Activated naive CD8-positive, alpha-beta T cell (primary cell): Measurements from ENCODE around the gene BDKRB2.
"Not testable (repeated sequence)": the region's sequence is repeated elsewhere in the genome, so short reads cannot be mapped to it uniquely, and the experiment has no call there.

Experiments
- H3K27ac Mint-ChIP-seq: one replicate; pipeline ENCODE4 v1.8.0; 2021; ENCODE audit warnings: mixed read lengths
- H3K27me3 Mint-ChIP-seq: one replicate; pipeline ENCODE4 v1.8.0; 2021; ENCODE audit warnings: mixed read lengths
- H3K36me3 Mint-ChIP-seq: one replicate; pipeline ENCODE4 v1.8.0; 2021; ENCODE audit warnings: mixed read lengths
- H3K4me1 Mint-ChIP-seq: one replicate; pipeline ENCODE4 v1.8.0; 2021; ENCODE audit warnings: low read depth, mixed read lengths
- H3K4me3 Mint-ChIP-seq: one replicate; pipeline ENCODE4 v1.8.0; 2021; ENCODE audit warnings: mild to moderate bottlenecking, mixed read lengths
- H3K9me3 Mint-ChIP-seq: one replicate; pipeline ENCODE4 v1.8.0; 2021; ENCODE audit warnings: low read depth, mixed read lengths

BDKRB2 gene

GRCh38 chr14:96239711-96240141 is 35.1 kb downstream of the BDKRB2 start:
- Mint-ChIP-seq H3K36me3 (no peaks in the 10 kb centered on the region), H3K27ac (no peak overlapping the region), H3K27me3 (no peaks in the 10 kb centered on the region), H3K4me1 (no peaks in the 10 kb centered on the region), H3K4me3 (no peak overlapping the region), H3K9me3 (no peaks in the 10 kb centered on the region)

- no peak overlapping the region for H3K4me3 Mint-ChIP-seq
Measured at GRCh38 chr14:96240641-96241040, 36.0 kb downstream of the BDKRB2 start.

GRCh38 chr14:96242126-96242525 is 37.5 kb downstream of the BDKRB2 start:
- no peaks in the 10 kb centered on the region for H3K4me1 Mint-ChIP-seq
- no peaks in the 10 kb centered on the region for H3K9me3 Mint-ChIP-seq
- H3K27ac Mint-ChIP-seq, result no peak overlapping the region
- no peak overlapping the region for H3K4me3 Mint-ChIP-seq
- peaks cover 8% of the 10 kb centered on the region for H3K27me3 Mint-ChIP-seq
- H3K36me3 Mint-ChIP-seq, result no peaks in the 10 kb centered on the region

More at GRCh38 chr14:96240641-96241040, 36.0 kb downstream of the BDKRB2 start:
- Mint-ChIP-seq H3K9me3 (no peaks in the 10 kb centered on the region), H3K27ac (no peak overlapping the region), H3K4me1 (no peaks in the 10 kb centered on the region), H3K27me3 (peaks cover 3% of the 10 kb centered on the region), H3K36me3 (no peaks in the 10 kb centered on the region)

GRCh38 chr14:96243785-96244184 is 39.1 kb downstream of the BDKRB2 start:
- Mint-ChIP-seq H3K27me3 (peaks cover 12% of the 10 kb centered on the region), H3K4me3 (no peak overlapping the region), H3K36me3 (no peaks in the 10 kb centered on the region), H3K9me3 (no peaks in the 10 kb centered on the region), H3K27ac (no peak overlapping the region), H3K4me1 (no peaks in the 10 kb centered on the region)

- H3K27me3 Mint-ChIP-seq, result peaks cover 15% of the 10 kb centered on the region
- H3K4me1 Mint-ChIP-seq, result not testable (repeated sequence)
Measured at GRCh38 chr14:96245074-96245473, 40.4 kb downstream of the BDKRB2 start.

GRCh38 chr14:96245710-96246538 is 41.3 kb downstream of the BDKRB2 start:
- Mint-ChIP-seq H3K9me3 (no peaks in the 10 kb centered on the region), H3K4me1 (no peaks in the 10 kb centered on the region), H3K36me3 (no peaks in the 10 kb centered on the region), H3K4me3 (no peak overlapping the region), H3K27me3 (peaks cover 20% of the 10 kb centered on the region), H3K27ac (no peak overlapping the region)

More at GRCh38 chr14:96245074-96245473, 40.4 kb downstream of the BDKRB2 start:
- not testable (repeated sequence) for H3K36me3 Mint-ChIP-seq, H3K9me3 Mint-ChIP-seq, H3K4me3 Mint-ChIP-seq, H3K27ac Mint-ChIP-seq

GRCh38 chr14:96246539-96246847 is 41.9 kb downstream of the BDKRB2 start:
- Mint-ChIP-seq H3K27ac (no peak overlapping the region), H3K27me3 (peaks cover 20% of the 10 kb centered on the region), H3K4me1 (no peaks in the 10 kb centered on the region), H3K36me3 (no peaks in the 10 kb centered on the region), H3K4me3 (no peak overlapping the region), H3K9me3 (no peaks in the 10 kb centered on the region)

- H3K4me3 Mint-ChIP-seq, result no peak overlapping the region
- no peaks in the 10 kb centered on the region for H3K4me1 Mint-ChIP-seq
- H3K27me3 Mint-ChIP-seq, result peaks cover 23% of the 10 kb centered on the region
- H3K36me3 Mint-ChIP-seq, result no peaks in the 10 kb centered on the region
- H3K27ac Mint-ChIP-seq, result no peak overlapping the region
- H3K9me3 Mint-ChIP-seq, result no peaks in the 10 kb centered on the region
Measured at GRCh38 chr14:96247031-96247430, 42.4 kb downstream of the BDKRB2 start.

GRCh38 chr14:96249029-96249428 is 44.4 kb downstream of the BDKRB2 start:
- Mint-ChIP-seq H3K4me3 (no peak overlapping the region), H3K36me3 (no peaks in the 10 kb centered on the region), H3K9me3 (no peaks in the 10 kb centered on the region), H3K4me1 (no peaks in the 10 kb centered on the region), H3K27me3 (peaks cover 24% of the 10 kb centered on the region), H3K27ac (no peak overlapping the region)

GRCh38 chr14:96250485-96250884 is 45.8 kb downstream of the BDKRB2 start:
- Mint-ChIP-seq H3K27me3 (peaks cover 24% of the 10 kb centered on the region), H3K4me3 (no peak overlapping the region), H3K36me3 (no peaks in the 10 kb centered on the region), H3K27ac (no peak overlapping the region), H3K4me1 (no peaks in the 10 kb centered on the region), H3K9me3 (no peaks in the 10 kb centered on the region)

GRCh38 chr14:96251656-96252155 is 47.1 kb downstream of the BDKRB2 start:
- H3K4me1 Mint-ChIP-seq, result no peaks in the 10 kb centered on the region
- no peak overlapping the region for H3K4me3 Mint-ChIP-seq
- H3K36me3 Mint-ChIP-seq, result no peaks in the 10 kb centered on the region
- no peaks in the 10 kb centered on the region for H3K9me3 Mint-ChIP-seq
- H3K27ac Mint-ChIP-seq, result no peak overlapping the region
- H3K27me3 Mint-ChIP-seq, result peaks cover 20% of the 10 kb centered on the region

GRCh38 chr14:96252323-96252998 is 47.8 kb downstream of the BDKRB2 start:
- Mint-ChIP-seq H3K27ac (no peak overlapping the region), H3K4me1 (no peaks in the 10 kb centered on the region), H3K9me3 (no peaks in the 10 kb centered on the region), H3K4me3 (no peak overlapping the region), H3K27me3 (peaks cover 16% of the 10 kb centered on the region), H3K36me3 (no peaks in the 10 kb centered on the region)

GRCh38 chr14:96252999-96253539 is 48.4 kb downstream of the BDKRB2 start:
- H3K4me1 Mint-ChIP-seq, result no peaks in the 10 kb centered on the region
- H3K36me3 Mint-ChIP-seq, result no peaks in the 10 kb centered on the region
- no peak overlapping the region for H3K4me3 Mint-ChIP-seq
- H3K27ac Mint-ChIP-seq, result no peak overlapping the region
- no peaks in the 10 kb centered on the region for H3K9me3 Mint-ChIP-seq
- H3K27me3 Mint-ChIP-seq, result peaks cover 14% of the 10 kb centered on the region

GRCh38 chr14:96254687-96255086 is 50.0 kb downstream of the BDKRB2 start:
- Mint-ChIP-seq H3K4me1 (no peaks in the 10 kb centered on the region), H3K27me3 (peaks cover 11% of the 10 kb centered on the region), H3K27ac (no peak overlapping the region), H3K4me3 (no peak overlapping the region), H3K9me3 (no peaks in the 10 kb centered on the region), H3K36me3 (no peaks in the 10 kb centered on the region)
